ENCODE results near the gene STPG2.
"Not testable (repeated sequence)": the region's sequence is repeated elsewhere in the genome, so short reads cannot be mapped to it uniquely, and the experiment has no call there.

STPG2 gene

GRCh38 chr4:97639961-97640360, 503.3 kb downstream of the STPG2 start:
- no peak for DNase-seq (ENCODE audit: low spot score)

DNA sequence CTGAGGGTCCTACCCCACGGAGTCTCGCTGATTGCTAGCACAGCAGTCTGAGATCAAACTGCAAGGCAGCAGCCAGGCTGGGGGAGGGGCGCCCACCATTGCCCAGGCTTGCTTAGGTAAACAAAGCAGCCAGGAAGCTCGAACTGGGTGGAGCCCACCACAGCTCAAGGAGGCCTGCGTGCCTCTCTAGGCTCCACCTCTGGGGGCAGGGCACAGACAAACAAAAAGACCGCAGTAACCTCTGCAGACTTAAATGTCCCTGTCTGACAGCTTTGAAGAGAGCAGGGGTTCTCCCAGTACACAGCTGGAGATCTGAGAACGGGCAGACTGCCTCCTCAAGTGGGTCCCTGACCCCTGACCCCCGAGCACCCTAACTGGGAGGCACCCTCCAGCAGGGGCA, 509.4 kb downstream of the STPG2 start:
- not testable (repeated sequence) for DNase-seq (ENCODE audit: low spot score)

GRCh38 chr4:97627750-97628149, 515.5 kb downstream of the STPG2 start:
- no peak for DNase-seq (ENCODE audit: low spot score)

DNA sequence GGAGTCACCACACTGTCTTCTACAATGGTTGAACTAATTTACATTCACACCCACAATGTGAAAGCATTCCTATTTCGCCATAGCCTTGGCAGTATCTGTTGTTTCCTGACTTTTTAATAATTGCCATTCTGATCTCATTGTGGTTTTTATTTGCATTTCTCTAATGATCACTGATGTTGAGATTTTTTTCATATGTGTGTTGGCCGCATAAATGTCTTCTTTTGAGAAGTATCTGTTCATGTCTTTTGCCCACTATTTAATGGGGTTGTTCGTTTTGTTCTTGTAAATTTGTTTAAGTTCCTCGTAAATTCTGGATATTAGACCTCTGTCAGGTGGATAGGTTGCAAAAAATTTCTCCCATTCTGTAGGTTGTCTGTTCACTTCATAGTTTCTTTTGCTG, 519.1 kb downstream of the STPG2 start:
- DNase-seq (ENCODE audit: low spot score) = no peak

- no peak for DNase-seq (ENCODE audit: low spot score)
These were observed 537.3 kb downstream of the STPG2 start for GRCh38 chr4:97605932-97606331.

DNA sequence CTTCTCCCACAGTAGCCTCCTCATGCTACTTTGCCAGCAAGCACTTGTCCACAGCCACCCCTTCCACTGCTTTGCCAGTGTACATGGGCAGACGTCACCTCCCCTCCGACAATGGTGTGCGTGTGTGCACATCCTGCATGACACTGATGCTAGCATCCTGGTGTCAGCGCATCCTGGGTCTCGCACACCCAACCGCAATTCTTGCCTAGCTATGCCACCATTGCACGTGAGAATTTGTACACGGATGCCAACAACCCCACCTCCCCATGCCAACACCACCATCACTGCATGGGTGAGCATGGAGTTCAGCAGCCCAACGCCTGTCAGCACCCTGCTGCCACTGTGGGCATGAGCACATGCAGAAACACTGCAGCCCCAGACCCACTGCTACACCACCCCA, 550.0 kb downstream of the STPG2 start:
- DNase-seq (ENCODE audit: low spot score) = no peak

DNA sequence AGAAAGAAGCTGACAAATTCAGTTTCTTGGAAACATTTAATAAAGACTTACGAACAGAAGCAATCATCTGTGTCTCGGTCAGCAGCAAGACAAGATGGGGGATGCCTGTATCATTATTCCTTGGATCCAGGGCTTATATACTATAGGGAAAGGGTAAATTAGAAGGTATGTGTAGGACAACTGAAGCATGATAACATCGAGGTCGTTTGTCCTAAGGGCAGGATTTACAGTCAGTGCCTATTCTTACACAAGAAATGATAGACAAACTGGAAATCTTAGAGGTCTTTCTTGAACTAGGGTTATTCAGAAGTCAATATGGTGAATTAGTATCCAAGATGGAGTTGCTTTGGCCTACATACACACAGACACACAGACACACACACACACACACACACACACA, 553.0 kb downstream of the STPG2 start:
- DNase-seq (ENCODE audit: low spot score) = no peak

GRCh38 chr4:97589481-97590196, 553.6 kb downstream of the STPG2 start:
- DNase-seq (ENCODE audit: low spot score) = no peak

- DNase-seq (ENCODE audit: low spot score) = no peak
These were observed 555.4 kb downstream of the STPG2 start for GRCh38 chr4:97587912-97588311.

DNA sequence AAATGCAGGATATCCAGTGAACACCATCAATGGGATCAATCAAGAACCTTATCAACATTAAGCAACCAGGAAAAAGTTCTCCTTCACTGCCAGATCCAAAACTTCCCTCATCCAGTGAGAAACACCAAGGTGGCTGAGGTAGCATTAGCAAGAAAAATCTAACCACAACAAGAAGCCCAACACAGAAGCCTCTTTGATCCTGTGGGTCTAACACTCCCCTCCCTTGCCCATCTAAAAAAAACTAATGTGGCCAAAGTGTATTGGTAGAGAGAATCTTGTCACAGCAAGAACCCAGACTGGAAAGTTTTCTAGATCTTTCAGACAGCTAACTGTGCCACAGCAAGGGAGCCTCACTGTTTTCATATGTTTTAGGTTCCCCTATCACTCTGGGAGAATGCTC, 558.0 kb downstream of the STPG2 start:
- no peak for DNase-seq (ENCODE audit: low spot score)

- no peak for DNase-seq (ENCODE audit: low spot score)
These were observed 560.4 kb downstream of the STPG2 start for GRCh38 chr4:97582890-97583289.

DNA sequence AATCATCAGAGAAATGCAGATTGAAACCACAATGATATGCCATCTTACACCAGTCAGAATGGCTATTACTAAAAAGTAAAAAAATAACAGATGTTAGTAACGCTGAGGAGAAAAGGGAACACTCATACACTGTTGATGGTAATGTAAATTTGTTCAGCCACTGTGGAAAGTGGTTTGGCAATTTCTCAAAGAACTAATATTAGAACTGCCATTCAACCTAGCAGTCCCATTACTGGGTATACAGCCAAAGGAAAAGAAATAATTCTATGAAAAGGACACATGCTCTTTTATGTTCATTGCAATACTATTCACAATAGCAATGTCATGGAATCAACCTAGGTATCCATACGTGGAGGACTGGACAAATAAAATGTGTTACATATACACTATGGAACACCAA, 566.3 kb downstream of the STPG2 start:
- DNase-seq (ENCODE audit: low spot score) = no peak

DNA sequence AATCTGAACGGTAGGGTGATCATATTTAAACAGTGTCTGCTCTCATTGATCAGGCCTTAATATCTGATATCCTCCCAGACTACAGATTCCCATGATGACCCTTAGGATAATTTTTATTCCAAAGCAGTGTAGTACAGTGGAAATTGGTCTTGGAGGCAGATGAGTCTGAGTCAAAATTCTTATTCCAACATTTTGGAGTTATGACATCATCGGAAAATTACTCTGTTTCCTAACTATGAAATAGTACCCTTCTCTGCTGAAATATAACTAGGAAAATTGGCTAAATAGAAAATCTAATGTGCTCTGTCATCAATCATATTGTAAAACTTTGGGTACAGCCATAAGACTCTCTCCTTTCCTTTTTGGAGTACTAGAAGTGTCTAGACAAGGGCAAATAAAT, 583.3 kb downstream of the STPG2 start:
- DNase-seq (ENCODE audit: low spot score) = no peak

GRCh38 chr4:97558204-97558778, 585.0 kb downstream of the STPG2 start:
- DNase-seq (ENCODE audit: low spot score) = no peak

DNA sequence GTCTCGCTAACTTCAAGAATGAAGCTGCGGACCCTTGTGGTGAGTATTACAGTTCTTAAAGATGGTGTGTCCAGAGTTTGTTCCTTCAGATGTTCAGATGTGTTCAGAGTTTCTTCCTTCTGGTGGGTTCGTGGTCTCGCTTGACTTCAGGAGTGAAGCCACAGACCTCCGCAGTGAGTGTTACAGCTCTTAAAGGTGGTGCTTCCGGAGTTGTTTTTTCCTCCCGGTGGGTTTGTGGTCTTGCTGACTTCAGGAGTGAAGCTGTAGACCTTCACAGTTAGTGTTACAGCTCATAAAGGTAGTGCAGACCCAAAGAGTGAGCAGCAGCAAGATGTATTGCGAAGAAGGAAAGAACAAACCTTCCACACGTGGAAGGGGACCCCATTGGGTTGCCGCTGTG, 592.6 kb downstream of the STPG2 start:
- DNase-seq (ENCODE audit: low spot score) = not testable (repeated sequence)

DNA sequence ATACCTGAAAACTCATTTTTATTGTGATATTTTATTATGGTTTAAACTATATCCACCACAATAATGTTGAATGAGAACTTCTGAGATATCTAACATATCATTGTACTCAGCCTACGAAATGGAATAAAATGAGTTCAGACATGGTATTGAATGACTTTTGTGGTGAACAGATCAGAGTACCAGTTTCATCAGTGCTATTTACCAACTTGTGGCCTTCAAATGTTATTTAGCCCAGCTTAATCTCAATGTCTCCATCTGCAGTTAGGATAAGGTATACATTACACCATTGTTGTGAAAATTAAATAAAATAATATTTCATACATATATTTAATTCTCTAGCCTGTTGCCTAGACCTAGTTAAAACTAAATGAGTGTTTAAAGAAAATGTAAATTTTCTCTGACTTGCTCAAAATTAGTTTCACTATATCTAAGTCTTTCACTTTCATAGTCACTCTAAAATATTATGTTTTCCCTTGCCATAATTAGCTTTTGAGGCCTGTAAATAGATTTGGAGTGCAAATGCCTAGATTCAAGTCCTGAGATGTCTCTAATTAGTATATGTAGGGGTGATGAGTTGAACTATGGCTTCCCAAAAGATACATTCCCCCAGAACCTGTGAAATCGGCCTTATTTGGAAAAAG, 594.2 kb downstream of the STPG2 start:
- DNase-seq (ENCODE audit: low spot score) = no peak

GRCh38 chr4:97548186-97548585, 595.1 kb downstream of the STPG2 start:
- no peak for DNase-seq (ENCODE audit: low spot score)

DNA sequence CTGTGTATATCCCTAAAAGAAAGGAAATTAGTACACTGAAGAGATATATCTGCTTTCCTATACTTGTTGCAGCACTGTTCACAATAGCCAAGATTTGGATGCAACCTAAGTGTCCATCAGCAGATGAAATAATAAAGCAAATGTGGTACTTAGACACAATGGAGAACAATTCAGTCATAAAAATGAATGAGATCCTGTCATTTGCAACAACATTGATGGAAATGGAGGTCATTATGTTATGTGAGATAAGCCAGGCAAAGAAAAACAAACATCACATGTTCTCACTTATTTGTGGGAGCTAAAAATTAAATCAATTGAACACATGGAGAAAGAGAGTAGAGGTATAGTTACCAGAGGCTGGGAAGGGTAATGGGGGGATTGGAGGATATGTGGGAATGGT, 611.9 kb downstream of the STPG2 start:
- no peak for DNase-seq (ENCODE audit: low spot score)

DNA sequence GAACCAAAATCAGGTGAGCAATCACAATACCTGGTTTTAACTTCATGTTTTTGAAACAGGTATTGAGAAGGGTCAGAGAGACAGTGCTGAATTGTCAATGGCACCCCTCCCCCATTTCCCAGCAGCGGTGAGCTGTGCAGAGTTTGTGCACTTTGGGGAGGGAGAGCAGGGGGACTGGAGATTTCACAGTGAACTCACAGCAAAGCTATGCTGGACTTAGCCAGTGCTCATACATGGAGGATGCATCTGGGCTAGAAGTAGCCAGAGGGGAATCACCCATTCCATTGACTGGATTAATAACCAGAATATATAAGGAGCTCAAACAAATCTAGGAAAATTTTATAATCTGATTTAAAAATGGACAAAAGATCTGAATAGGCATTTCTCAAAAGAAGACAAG, 612.6 kb downstream of the STPG2 start:
- DNase-seq (ENCODE audit: low spot score) = no peak

- DNase-seq (ENCODE audit: low spot score) = no peak
These were observed 618.0 kb downstream of the STPG2 start for GRCh38 chr4:97525236-97525635.

- no peak for DNase-seq (ENCODE audit: low spot score)
These were observed 625.3 kb downstream of the STPG2 start for GRCh38 chr4:97517939-97518338.

- no peak for DNase-seq (ENCODE audit: low spot score)
These were observed 629.4 kb downstream of the STPG2 start for GRCh38 chr4:97513917-97514316.

All from Ammon's horn (tissue), 1 donor.